NCI-H146 treated with DMSO at 0.1 percent for 48 hours (cell line): ENCODE results near the gene ETDC.

Source experiments
- DNase-seq: peaks from one replicate; lab custom pipeline; 2025; ENCODE audit not compliant: unreplicated experiment; lab: John Stamatoyannopoulos, UW

ETDC gene

DNA sequence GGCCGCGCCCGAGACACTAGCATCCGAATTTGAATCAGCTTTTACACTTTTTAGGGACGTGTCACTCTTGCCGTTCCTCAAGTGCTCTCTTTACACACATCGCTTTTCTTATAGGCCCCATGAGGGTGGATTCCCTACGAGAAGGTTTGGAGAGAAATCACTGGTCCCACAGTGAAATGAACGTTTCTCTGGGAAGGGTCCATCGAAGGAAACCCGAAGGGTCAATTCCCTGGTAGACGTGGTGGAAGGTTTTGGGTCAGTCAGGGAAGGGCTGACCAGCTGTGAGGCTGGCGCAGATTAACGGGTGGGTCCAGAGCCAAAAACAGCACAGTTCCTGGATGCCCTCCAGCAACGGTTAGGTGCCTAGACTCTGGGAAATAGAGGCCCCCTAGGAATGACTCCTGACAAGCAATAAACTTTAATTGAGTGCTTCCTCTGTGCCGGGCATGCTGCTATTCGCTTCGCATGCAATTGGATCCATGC, 35.9 kb downstream of the ETDC start:
- DNase-seq: no peak

DNA sequence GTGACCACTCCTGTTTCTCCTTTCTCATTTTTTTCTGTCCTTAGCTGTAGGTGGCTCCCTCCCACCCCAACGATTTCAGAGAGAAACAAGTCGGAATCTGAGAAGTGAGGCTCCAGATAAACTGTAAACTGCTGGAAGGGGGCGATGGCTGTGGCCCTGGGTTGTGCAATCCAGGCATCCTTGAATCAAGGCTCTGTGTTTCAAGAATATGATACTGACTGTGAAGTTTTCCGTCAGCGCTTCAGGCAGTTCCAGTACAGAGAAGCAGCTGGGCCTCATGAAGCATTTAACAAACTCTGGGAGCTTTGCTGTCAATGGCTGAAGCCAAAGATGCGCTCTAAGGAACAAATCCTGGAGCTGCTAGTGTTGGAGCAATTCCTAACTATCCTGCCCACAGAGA, 37.7 kb downstream of the ETDC start:
- DNase-seq: no peak

DNA sequence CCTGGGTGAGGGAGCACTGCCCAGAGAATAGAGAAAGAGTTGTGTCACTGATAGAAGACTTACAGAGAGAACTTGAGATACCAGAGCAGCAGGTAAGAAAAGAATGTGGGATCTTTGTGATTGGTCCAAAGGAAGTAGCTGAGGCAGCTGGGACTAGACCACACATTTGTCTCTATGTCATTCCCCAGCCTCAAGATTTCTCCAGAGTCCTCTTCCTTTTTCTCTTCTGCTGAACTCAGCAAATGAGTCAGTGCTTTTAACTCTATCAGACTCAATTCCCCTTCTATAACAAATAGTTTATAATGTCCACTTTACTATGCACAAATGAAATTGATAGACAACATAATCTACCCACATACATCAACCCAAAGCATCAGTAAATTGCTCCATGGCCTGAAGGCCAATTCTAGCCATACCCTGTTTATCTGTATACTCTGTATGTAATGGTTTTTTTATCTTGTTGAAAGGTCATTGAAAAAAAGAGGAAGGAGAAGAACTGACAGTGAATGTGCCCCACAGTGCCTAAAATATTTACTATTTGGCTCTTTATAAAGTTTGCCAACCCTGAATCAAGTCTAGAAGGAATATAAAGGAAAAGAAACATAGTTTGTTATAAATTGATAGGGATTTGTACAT, 38.2 kb downstream of the ETDC start:
- no peak for DNase-seq

DNA sequence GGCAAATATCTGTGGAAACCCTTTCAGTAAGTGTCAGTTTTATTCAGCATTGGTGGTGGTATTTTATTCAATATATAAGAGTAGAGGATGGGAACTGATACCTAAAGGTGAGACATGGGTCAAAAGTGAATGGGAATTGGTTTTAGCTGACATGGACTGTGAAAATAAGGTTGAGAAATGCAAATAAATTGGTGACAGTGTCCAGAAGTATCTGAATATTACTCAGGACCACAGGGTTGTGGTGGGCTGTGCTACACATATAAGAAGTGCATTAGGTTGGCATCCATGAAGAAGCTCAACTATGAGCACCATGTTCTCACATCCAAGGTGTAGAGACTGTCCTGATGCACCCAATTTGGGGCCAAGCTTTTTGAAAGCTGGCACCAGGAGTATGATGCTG, 45.0 kb downstream of the ETDC start:
- DNase-seq: no peak
